HG03469 (cell line): Measurements from ENCODE around the gene TTLL11.

Source experiments
- ATAC-seq: cut with Tn5 transposase; IDR thresholded peaks from one replicate; pipeline ENCODE4 v1.9.1; 2021; ENCODE audit warnings: mild to moderate bottlenecking, moderate library complexity, moderate number of reproducible peaks; ENCODE audit not compliant: unreplicated experiment

TTLL11 gene

GRCh38 chr9:122110100-122110833 is 17.2 kb upstream of the TTLL11 start:
- ATAC-seq: no peak

GRCh38 chr9:122109035-122109813 is 16.1 kb upstream of the TTLL11 start:
- ATAC-seq: no peak

GRCh38 chr9:122107291-122107805 is 14.2 kb upstream of the TTLL11 start:
- no peak for ATAC-seq

- no peak for ATAC-seq
Observed at GRCh38 chr9:122106576-122106975, 13.5 kb upstream of the TTLL11 start.

GRCh38 chr9:122103985-122104384 is 10.9 kb upstream of the TTLL11 start:
- no peak for ATAC-seq

GRCh38 chr9:122102156-122102555 is 9.0 kb upstream of the TTLL11 start:
- no peak for ATAC-seq

GRCh38 chr9:122100756-122101155 is 7.6 kb upstream of the TTLL11 start:
- ATAC-seq: no peak

- ATAC-seq: no peak
Observed at GRCh38 chr9:122099271-122099869, 6.3 kb upstream of the TTLL11 start.

- ATAC-seq: no peak
Observed at GRCh38 chr9:122097679-122098315, 4.7 kb upstream of the TTLL11 start.

- no peak for ATAC-seq
Observed at GRCh38 chr9:122096620-122097415, 3.7 kb upstream of the TTLL11 start.

GRCh38 chr9:122095010-122095767 is 2.1 kb upstream of the TTLL11 start:
- ATAC-seq: no peak

- no peak for ATAC-seq
Observed at GRCh38 chr9:122091682-122092592, 1.2 kb downstream of the TTLL11 start.

GRCh38 chr9:122090981-122091380 is 2.1 kb downstream of the TTLL11 start:
- no peak for ATAC-seq

- ATAC-seq: no peak
Observed at GRCh38 chr9:122090287-122090883, 2.7 kb downstream of the TTLL11 start.

GRCh38 chr9:122088880-122089706 is 4.0 kb downstream of the TTLL11 start:
- no peak for ATAC-seq

GRCh38 chr9:122087406-122088200 is 5.5 kb downstream of the TTLL11 start:
- ATAC-seq: no peak

- ATAC-seq: no peak
Observed at GRCh38 chr9:122086873-122087272, 6.2 kb downstream of the TTLL11 start.
